Measurements from ENCODE around the gene DKK1.

DNA sequence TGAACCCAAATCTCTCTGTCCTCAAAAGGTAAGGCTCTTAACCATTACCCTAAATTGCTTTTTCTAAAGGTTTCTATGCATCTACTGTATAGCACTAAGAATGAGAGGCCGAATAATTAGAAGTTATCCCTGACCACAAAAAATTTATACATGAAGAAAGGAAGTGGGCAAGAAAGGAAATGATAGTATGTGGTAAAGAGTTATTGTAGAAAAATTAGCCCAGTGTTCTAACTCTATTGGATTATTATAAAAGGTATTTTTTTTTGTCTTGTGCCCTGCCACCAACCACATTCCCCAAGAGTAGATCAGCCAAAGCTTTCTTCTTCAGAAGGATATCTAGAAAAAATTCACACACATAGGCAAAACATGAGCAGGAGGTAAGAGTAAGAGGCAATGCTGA lies 45.4 kb downstream of the DKK1 start:
- TF ChIP-seq, protein P1, sequence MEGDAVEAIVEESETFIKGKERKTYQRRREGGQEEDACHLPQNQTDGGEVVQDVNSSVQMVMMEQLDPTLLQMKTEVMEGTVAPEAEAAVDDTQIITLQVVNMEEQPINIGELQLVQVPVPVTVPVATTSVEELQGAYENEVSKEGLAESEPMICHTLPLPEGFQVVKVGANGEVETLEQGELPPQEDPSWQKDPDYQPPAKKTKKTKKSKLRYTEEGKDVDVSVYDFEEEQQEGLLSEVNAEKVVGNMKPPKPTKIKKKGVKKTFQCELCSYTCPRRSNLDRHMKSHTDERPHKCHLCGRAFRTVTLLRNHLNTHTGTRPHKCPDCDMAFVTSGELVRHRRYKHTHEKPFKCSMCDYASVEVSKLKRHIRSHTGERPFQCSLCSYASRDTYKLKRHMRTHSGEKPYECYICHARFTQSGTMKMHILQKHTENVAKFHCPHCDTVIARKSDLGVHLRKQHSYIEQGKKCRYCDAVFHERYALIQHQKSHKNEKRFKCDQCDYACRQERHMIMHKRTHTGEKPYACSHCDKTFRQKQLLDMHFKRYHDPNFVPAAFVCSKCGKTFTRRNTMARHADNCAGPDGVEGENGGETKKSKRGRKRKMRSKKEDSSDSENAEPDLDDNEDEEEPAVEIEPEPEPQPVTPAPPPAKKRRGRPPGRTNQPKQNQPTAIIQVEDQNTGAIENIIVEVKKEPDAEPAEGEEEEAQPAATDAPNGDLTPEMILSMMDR (IDR thresholded peaks at IDR 0.05; ENCODE audit: insufficient read depth, low read depth, low read length) = no peak
- no peak for TF ChIP-seq EZH2 (IDR thresholded peaks at IDR 0.05; ENCODE audit: insufficient read depth, low read length)

Measured in astrocyte (in vitro differentiated cells and primary cell).